HepG2 (cell line): Measurements from ENCODE around the gene KLHL28. TPM values are rescaled to one million over a fixed set of nuclear protein-coding genes. Genes with fewer than 3 reads are reported as not detected.

Experiments
- FOXJ3 ChIP-seq: sonication (generic); formaldehyde crosslinking; IDR thresholded peaks from 2 replicates; pipeline ENCODE4 v1.4.0; 2020; ENCODE audit warnings: missing genetic modification reagents, mild to moderate bottlenecking, borderline replicate concordance
- NR2C2 ChIP-seq: sonication (generic); formaldehyde crosslinking; IDR thresholded peaks from 2 replicates; pipeline ENCODE4 v1.4.0; 2020; ENCODE audit warnings: missing genetic modification reagents, mild to moderate bottlenecking, moderate library complexity, borderline replicate concordance
- RFXAP ChIP-seq: sonication (generic); formaldehyde crosslinking; IDR thresholded peaks from 2 replicates; pipeline ENCODE4 v1.4.0; 2020; ENCODE audit warnings: missing genetic modification reagents, borderline replicate concordance
- SYNCRIP ChIP-seq: fragments of 200-400 bp; formaldehyde crosslinking; IDR thresholded peaks from 2 replicates; pipeline ENCODE4 v1.6.1; 2018; ENCODE audit warnings: mild to moderate bottlenecking, low read depth, low read length; ENCODE audit not compliant: insufficient read depth
- ZBTB38 ChIP-seq: sonication (generic); formaldehyde crosslinking; IDR thresholded peaks from 2 replicates; pipeline ENCODE4 v1.5.1; 2020; ENCODE audit warnings: mild to moderate bottlenecking, missing genetic modification reagents
- ZNF160 ChIP-seq: sonication (generic); formaldehyde crosslinking; IDR thresholded peaks from 2 replicates; pipeline ENCODE4 v1.8.0; 2022; ENCODE audit warnings: mild to moderate bottlenecking, inconsistent platforms, missing genetic modification reagents
- ZNF337 ChIP-seq: sonication (generic); formaldehyde crosslinking; IDR thresholded peaks from 2 replicates; pipeline ENCODE4 v1.5.1; 2020; ENCODE audit warnings: missing genetic modification reagents, low read depth, mild to moderate bottlenecking, borderline replicate concordance
- ZNF354B ChIP-seq: sonication (generic); formaldehyde crosslinking; IDR thresholded peaks from 2 replicates; pipeline ENCODE4 v1.8.0; 2022; ENCODE audit warnings: mild to moderate bottlenecking, missing genetic modification reagents
- ZNF550 ChIP-seq: sonication (generic); formaldehyde crosslinking; IDR thresholded peaks from 2 replicates; pipeline ENCODE4 v1.4.0; 2020; ENCODE audit warnings: mild to moderate bottlenecking, missing genetic modification reagents, borderline replicate concordance
- ZNF616 ChIP-seq: sonication (generic); formaldehyde crosslinking; IDR thresholded peaks from 2 replicates; pipeline ENCODE4 v1.5.0; 2020; ENCODE audit warnings: low read depth, mild to moderate bottlenecking, missing genetic modification reagents
- polyA plus RNA-seq, 8 experiments: library from polyadenylated mRNA; depleted of rRNA in 3 of 8; stranded (reverse) in 7 of 8; unstranded in 1 of 8; fragments of >200 nt; fragmentation: Illumina TruSeq in 4 of 8; extraction: Trizol in 4 of 8; gene quantifications; 2 replicates each; pipeline versions ENCODE4 v1.2.1 to v1.2.3, GENCODE V29; 2011 to 2016; ENCODE audit warnings: low read depth in 4 of 8, missing spikeins in 1 of 8, mixed read lengths in 1 of 8; ENCODE audit not compliant: insufficient read depth in 1 of 8
- total RNA-seq, 5 experiments: library from RNA; depleted of rRNA; stranded (reverse); fragments of >200 nt; fragmentation: Illumina TruSeq; extraction: Trizol; gene quantifications; 2 replicates each; pipeline ENCODE4 v1.2.3, GENCODE V29; 2016; ENCODE audit warnings: low read depth in 1 of 5
- TF ChIP-seq, protein P1 (sequence below): sonication (generic); formaldehyde crosslinking; IDR thresholded peaks from 2 replicates; pipeline ENCODE4 v1.4.0; 2020; ENCODE audit warnings: missing genetic modification reagents
- TF ChIP-seq, protein P2 (sequence below): sonication (generic); formaldehyde crosslinking; IDR thresholded peaks from 2 replicates; pipeline ENCODE4 v1.8.1; 2023; ENCODE audit warnings: mild to moderate bottlenecking, missing genetic modification reagents
- TF ChIP-seq, protein P3 (sequence below): IDR thresholded peaks from 2 replicates; pipeline ENCODE4 v1.6.1; 2016; ENCODE audit warnings: missing compliant biosample characterization, missing genetic modification reagents, borderline replicate concordance
- TF ChIP-seq, protein P4 (sequence below): sonication (generic); formaldehyde crosslinking; IDR thresholded peaks from 2 replicates; pipeline ENCODE4 v1.4.0; 2020; ENCODE audit warnings: mild to moderate bottlenecking, missing genetic modification reagents

KLHL28 gene
- total and polyA plus RNA-seq, 2 of the 13 experiments (the other 11 are each of a cell fraction or from before 2014, with no cell fraction given) = 3.4 to 6.6 TPM

DNA sequence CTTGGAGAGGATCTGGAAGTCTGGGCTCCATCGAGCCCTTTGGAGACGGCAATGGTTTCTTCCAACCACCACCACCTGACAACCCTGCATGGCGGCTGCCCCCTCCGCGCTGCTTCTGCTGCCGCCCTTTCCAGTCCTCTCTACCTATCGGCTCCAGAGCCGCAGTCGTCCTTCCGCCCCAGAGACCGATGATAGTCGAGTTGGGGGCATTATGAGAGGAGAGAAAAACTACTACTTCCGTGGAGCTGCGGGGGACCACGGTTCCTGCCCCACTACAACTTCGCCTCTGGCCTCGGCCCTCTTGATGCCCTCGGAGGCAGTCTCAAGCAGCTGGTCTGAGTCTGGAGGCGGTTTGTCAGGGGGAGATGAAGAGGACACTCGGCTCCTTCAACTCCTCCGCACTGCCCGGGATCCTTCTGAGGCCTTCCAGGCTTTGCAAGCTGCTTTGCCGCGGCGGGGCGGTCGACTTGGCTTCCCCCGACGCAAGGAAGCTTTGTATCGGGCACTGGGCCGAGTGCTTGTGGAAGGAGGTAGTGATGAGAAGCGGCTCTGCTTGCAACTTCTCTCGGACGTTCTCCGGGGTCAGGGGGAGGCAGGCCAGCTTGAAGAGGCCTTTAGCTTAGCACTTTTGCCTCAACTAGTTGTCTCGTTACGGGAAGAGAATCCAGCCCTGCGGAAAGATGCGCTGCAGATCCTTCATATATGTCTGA lies 742 bp upstream of the KLHL28 start (continued):
- TF ChIP-seq, protein P1, sequence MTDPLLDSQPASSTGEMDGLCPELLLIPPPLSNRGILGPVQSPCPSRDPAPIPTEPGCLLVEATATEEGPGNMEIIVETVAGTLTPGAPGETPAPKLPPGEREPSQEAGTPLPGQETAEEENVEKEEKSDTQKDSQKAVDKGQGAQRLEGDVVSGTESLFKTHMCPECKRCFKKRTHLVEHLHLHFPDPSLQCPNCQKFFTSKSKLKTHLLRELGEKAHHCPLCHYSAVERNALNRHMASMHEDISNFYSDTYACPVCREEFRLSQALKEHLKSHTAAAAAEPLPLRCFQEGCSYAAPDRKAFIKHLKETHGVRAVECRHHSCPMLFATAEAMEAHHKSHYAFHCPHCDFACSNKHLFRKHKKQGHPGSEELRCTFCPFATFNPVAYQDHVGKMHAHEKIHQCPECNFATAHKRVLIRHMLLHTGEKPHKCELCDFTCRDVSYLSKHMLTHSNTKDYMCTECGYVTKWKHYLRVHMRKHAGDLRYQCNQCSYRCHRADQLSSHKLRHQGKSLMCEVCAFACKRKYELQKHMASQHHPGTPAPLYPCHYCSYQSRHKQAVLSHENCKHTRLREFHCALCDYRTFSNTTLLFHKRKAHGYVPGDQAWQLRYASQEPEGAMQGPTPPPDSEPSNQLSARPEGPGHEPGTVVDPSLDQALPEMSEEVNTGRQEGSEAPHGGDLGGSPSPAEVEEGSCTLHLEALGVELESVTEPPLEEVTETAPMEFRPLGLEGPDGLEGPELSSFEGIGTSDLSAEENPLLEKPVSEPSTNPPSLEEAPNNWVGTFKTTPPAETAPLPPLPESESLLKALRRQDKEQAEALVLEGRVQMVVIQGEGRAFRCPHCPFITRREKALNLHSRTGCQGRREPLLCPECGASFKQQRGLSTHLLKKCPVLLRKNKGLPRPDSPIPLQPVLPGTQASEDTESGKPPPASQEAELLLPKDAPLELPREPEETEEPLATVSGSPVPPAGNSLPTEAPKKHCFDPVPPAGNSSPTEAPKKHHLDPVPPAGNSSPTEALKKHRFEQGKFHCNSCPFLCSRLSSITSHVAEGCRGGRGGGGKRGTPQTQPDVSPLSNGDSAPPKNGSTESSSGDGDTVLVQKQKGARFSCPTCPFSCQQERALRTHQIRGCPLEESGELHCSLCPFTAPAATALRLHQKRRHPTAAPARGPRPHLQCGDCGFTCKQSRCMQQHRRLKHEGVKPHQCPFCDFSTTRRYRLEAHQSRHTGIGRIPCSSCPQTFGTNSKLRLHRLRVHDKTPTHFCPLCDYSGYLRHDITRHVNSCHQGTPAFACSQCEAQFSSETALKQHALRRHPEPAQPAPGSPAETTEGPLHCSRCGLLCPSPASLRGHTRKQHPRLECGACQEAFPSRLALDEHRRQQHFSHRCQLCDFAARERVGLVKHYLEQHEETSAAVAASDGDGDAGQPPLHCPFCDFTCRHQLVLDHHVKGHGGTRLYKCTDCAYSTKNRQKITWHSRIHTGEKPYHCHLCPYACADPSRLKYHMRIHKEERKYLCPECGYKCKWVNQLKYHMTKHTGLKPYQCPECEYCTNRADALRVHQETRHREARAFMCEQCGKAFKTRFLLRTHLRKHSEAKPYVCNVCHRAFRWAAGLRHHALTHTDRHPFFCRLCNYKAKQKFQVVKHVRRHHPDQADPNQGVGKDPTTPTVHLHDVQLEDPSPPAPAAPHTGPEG (CRISPR knock-in tag) = 0 out of 2 replicates have a peak, but pooled peaks have one; percentile 12
- TF ChIP-seq, protein P2, sequence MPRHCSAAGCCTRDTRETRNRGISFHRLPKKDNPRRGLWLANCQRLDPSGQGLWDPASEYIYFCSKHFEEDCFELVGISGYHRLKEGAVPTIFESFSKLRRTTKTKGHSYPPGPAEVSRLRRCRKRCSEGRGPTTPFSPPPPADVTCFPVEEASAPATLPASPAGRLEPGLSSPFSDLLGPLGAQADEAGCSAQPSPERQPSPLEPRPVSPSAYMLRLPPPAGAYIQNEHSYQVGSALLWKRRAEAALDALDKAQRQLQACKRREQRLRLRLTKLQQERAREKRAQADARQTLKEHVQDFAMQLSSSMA (CRISPR knock-in tag) = no peak
- TF ChIP-seq FOXJ3 (CRISPR knock-in tag) (0 out of 2 replicates have a peak, but pooled peaks have one; percentile 5), ZBTB38 (CRISPR knock-in tag) (peak; percentile 90), RFXAP (CRISPR knock-in tag) (0 out of 2 replicates have a peak, but pooled peaks have one; percentile 6), ZNF550 (no peak), SYNCRIP (no peak), ZNF354B (peak; percentile 64; the same call in 1 of the 2 replicates), ZNF616 (CRISPR knock-in tag) (0 out of 2 replicates have a peak, but pooled peaks have one; percentile 55), ZNF337 (CRISPR knock-in tag) (no peak), NR2C2 (CRISPR knock-in tag) (peak; percentile 95; the same call in 1 of the 2 replicates), ZNF160 (CRISPR knock-in tag) (no peak)
- TF ChIP-seq, protein P3, sequence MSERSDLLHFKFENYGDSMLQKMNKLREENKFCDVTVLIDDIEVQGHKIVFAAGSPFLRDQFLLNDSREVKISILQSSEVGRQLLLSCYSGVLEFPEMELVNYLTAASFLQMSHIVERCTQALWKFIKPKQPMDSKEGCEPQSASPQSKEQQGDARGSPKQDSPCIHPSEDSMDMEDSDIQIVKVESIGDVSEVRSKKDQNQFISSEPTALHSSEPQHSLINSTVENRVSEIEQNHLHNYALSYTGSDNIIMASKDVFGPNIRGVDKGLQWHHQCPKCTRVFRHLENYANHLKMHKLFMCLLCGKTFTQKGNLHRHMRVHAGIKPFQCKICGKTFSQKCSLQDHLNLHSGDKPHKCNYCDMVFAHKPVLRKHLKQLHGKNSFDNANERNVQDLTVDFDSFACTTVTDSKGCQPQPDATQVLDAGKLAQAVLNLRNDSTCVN = no peak
- TF ChIP-seq, protein P4, sequence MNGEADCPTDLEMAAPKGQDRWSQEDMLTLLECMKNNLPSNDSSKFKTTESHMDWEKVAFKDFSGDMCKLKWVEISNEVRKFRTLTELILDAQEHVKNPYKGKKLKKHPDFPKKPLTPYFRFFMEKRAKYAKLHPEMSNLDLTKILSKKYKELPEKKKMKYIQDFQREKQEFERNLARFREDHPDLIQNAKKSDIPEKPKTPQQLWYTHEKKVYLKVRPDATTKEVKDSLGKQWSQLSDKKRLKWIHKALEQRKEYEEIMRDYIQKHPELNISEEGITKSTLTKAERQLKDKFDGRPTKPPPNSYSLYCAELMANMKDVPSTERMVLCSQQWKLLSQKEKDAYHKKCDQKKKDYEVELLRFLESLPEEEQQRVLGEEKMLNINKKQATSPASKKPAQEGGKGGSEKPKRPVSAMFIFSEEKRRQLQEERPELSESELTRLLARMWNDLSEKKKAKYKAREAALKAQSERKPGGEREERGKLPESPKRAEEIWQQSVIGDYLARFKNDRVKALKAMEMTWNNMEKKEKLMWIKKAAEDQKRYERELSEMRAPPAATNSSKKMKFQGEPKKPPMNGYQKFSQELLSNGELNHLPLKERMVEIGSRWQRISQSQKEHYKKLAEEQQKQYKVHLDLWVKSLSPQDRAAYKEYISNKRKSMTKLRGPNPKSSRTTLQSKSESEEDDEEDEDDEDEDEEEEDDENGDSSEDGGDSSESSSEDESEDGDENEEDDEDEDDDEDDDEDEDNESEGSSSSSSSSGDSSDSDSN (CRISPR knock-in tag) = 0 out of 2 replicates have a peak, but pooled peaks have one; percentile 51
